IMR-90 (cell line): ENCODE measurements around the gene MECP2. TPM values are rescaled to one million over a fixed set of nuclear protein-coding genes. Genes with fewer than 3 reads are reported as not detected.

Experiments used
- CTCF ChIP-seq: conservative IDR thresholded peaks from 2 replicates; pipeline ENCODE4 v1.5.1; 2012; ENCODE audit warnings: mild to moderate bottlenecking, low read depth, low read length, improper control_type of control experiment
- polyA plus RNA-seq, 3 experiments: library from polyadenylated mRNA; depleted of rRNA; stranded (reverse); fragments of >200 nt; gene quantifications; 2 replicates each; pipeline ENCODE4 v1.2.3, GENCODE V29; 2012; ENCODE audit warnings: low replicate concordance in 1 of 3
- total RNA-seq: library from RNA; depleted of rRNA; stranded (reverse); fragments of >200 nt; gene quantifications from 2 replicates; pipeline ENCODE4 v1.2.3, GENCODE V29; 2012

MECP2 gene
- total and polyA plus RNA-seq, 2 of the 4 experiments (the other 2 are of a cell fraction) = 8.4 to 10.1 TPM

DNA sequence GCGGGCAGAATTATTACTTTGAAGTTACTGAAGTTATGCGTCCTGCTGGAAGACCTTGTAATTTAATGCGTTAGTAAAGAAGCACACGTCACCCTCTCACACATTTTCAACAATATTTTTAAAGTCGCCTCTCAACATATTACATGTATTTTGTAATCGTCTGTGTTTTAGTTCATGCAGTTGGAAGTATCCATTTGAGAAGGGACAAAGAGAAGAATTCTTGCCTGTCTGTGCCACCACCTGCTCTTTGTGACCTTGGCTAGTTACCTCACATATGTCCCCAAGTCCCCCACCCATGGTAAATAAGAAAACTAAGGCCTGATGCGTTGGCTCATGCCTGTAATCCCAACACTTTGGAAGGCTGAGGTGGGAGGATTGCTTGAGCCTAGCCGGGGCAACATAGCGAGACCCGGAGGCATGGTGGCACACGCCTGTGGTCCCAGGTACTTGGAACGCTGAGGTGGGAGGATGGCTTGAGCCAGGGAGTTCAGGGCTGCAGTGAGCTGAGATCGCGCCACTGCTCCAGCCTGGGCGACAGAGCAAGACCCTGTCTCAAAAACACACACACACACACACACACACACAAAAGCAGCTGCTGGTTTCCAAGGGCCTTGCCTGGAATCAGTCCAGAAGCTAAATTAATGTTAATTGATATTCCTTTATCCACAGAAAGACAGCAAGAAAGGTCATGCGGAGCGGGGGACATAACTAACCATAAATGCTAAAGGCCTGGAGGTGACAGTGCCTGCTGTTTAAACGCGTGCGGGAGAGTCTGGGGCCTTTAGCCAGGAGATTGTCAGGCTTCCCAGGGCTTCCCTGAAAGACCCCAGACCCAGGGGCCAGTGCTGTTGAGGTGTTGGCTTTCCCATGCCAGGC is 124.2 kb downstream of the MECP2 start (continued):
- TF ChIP-seq CTCF = no peak
